DMS53 treated with DMSO at 0.1 percent for 48 hours (cell line): ENCODE results near the gene DNAJC25.
"Not testable (repeated sequence)": the region's sequence is repeated elsewhere in the genome, so short reads cannot be mapped to it uniquely, and the experiment has no call there.

ENCODE experiments used
- DNase-seq: peaks from one replicate; lab custom pipeline; 2025; ENCODE audit not compliant: unreplicated experiment; lab: John Stamatoyannopoulos, UW

Gene DNAJC25

DNA sequence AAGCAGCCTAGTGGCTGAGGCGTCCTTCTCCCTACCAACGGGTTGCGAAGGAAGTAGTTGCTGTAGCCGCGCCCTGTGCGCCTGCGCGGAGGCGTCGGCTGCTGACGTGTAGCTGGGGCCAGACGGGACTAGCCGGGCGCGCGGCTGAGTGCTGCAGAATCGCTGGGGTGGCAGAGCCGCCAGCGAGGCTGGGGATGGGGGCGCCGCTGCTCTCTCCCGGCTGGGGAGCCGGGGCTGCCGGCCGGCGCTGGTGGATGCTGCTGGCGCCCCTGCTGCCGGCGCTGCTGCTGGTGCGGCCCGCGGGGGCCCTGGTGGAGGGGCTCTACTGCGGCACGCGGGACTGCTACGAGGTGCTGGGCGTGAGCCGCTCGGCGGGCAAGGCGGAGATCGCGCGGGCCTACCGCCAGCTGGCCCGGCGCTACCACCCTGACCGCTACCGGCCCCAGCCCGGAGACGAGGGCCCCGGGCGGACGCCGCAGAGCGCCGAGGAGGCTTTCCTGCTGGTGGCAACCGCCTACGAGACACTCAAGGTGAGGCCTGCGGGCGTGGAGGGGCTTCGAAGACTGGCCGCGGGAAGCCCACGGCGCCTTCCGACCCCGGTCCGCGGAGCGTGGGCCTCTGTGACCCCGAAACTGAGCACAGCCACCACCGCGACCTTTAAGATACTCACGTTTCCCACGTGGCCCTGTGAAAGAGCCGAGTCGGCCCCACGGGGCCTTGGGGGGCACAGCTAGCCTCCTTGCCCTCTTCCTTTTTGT lies at the start of gene DNAJC25:
Gene DNAJC25, plus strand, starts transcription at position 121 of the 758 bp plus-strand sequence. Its CDS starts 74 bp downstream, at position 195.
- DNase-seq: peak; percentile 89

DNA sequence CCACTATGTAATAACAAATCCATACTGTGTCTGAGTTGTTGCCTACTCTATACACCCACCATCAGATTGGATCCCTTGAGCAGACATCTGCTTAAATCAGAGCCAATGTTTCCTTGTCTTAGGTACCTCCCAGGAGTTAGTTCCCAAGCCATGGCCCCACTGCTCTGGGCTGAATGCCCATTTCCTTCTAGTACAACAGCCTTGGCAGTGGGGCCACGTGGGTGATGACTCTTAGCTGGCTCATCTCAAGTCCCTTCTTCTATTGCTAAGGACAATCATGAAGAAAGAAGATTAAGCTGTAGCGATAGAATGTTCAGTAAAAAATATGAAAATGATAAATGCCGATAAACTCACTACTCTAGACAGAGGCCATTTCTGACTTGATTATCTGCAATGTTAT lies 48.2 kb upstream of the DNAJC25 start:
- no peak for DNase-seq

DNA sequence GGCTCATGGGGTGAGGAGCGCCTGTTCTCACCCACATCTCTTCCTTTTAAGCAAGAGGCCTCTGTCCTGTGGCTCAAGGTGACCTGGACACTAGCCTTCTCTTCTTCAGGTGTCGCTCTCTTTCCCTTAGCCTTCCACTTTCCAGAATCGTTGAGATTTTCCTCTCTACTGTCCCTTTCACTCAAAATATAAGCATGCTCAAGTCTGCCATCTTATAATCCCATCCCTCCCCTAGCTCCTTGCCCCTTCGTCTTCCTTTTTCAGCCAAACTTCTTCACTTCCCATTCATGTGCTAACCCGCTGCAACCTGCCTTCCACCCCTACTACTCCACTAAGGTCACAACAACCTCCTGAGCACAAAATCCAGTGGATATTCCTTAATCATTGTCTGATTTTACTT lies 44.8 kb upstream of the DNAJC25 start:
- DNase-seq: no peak

DNA sequence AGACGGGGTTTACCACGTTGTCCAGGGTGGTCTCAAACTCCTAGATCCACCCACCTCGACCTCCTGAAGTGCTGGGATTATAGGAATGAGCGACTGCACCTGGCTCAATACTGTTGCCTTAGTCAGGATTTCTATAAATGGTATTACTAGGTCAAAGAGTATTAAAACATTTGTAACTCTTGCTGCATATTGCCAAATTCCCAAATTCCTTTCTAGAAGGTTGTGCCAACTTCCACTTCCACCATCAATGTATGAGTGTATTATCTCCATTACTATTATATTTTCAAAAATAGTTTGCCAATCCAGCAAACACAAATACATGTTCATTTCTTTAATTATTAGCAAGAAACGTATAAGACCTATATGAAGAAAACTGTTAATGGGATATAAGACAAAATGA lies 42.3 kb upstream of the DNAJC25 start:
- DNase-seq: no peak

DNA sequence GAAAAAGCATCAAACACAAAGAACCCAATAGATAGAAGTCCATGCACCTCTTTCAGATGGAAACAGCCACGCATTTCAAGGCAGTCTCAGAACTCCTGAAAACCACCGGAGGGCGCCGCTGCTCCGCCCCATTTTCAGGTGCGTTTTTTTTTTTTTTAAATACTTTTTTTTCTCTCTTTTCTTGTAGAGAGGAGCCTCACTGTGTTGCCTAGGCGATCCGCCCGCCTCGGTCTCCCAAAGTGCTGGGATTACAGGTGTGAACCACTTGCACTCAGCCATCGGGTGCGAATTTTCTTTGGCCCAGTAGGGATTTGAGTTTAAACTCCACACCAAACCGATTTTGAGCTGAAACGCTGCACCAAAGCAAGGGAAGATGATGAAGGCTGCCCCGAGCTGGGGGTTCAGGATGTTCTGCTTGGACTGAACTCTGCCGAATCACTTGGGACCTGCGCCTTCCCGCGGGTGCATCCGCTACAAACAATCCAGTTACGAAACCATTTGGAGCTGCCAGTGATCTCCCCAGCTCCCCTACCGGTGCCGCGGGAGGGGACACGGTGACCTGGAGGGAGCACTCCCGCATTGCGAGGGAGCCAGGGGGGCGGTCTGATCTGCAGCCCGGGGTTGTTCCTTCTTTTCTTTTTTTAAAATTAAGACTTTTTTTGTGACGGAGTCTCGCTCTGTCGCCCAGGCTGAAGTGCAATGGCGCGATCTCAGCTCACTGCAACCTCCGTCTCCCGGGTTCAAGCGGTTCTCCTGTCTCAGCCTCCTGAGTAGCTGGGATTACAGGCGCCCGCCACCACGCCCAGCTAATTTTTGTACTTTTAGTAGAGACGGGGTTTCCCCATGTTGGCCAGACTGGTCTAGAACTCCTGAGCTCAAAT lies 33.0 kb upstream of the DNAJC25 start:
- peak; percentile 68 for DNase-seq

DNA sequence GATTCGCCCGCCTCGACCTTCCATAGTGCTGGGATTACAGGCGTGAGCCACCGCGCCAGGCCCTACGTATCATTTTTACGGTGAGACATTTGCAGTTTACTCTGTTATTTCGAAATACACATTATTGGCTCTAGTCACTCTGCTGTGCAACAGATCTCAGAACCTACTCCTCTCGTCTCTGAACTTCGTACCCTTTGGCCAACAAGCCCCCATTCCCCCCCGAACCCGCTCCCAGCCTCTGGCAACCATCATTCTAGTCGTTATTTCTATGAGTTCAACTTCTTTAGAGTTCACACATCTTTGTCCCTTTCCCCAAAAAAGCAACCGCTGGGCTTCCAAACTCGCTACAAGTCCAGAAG lies 32.4 kb upstream of the DNAJC25 start:
- DNase-seq: peak; percentile 1

DNA sequence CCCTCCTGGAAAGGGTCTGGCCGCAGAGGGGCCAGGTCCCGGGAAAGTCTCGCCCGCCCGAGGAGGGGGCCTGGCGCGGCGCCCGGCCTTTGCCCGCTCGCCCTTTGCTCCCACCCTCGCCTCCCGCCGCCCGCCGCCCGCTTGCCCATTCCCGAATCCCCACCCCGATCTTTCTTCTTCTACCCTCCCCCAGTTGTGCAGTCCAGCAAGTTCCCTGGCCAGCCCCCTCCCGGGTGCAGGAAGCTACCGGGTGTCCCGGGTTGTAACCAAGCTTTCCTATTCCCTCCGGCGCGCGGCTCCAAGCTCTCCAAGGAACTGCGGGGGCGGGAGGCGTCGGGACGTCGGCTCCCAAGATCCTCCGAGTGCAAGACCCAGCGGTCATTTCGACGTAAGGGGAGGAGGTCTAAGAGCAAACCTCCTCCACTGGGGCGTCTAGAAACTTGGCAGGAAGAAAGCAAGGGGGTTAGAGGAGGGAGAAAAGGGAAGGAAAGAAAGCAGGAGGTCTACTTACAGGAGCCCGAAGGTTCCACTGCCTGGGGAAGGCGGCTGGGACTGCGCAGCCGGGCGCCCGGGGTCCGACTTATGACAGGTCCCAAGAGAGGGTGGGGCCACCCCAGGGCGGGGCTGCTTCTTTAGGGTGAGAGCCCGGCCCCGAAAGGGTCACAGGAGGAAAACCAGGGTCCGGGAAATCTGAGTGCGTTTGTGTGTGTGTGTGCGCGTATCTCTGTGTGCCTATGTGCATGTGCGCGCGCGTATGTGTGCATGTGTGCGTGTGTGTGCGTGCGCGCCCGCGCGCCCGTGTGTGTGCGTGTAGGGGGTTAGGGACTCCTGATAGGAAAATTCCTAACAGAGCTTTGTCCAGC lies 31.8 kb upstream of the DNAJC25 start, which contains the start of gene PTGR1:
Gene PTGR1, minus strand, starts transcription at position 556 of the 863 bp plus-strand sequence. CDS start 2,225 bp downstream, outside the sequence.
- DNase-seq: peak; percentile 54

DNA sequence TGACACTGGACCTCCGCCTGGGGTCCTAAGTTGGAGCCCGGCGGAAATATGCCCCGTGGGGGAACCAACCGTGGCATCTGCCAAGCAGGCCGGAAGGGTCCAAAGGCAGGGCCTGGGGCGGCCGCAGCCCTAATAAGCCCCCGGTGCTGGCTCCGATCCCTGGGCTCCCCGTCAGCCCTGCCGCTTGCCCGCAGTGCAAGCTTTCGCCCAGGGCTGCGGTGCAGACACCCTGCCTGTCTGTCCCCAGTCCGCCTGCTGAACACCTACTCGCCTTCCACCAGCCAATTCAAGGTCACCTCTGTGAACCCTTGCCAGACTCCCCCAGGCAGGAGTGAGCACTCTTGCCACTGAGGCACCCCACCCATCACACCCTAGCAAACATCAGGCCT lies 31.2 kb upstream of the DNAJC25 start:
- no peak for DNase-seq

DNA sequence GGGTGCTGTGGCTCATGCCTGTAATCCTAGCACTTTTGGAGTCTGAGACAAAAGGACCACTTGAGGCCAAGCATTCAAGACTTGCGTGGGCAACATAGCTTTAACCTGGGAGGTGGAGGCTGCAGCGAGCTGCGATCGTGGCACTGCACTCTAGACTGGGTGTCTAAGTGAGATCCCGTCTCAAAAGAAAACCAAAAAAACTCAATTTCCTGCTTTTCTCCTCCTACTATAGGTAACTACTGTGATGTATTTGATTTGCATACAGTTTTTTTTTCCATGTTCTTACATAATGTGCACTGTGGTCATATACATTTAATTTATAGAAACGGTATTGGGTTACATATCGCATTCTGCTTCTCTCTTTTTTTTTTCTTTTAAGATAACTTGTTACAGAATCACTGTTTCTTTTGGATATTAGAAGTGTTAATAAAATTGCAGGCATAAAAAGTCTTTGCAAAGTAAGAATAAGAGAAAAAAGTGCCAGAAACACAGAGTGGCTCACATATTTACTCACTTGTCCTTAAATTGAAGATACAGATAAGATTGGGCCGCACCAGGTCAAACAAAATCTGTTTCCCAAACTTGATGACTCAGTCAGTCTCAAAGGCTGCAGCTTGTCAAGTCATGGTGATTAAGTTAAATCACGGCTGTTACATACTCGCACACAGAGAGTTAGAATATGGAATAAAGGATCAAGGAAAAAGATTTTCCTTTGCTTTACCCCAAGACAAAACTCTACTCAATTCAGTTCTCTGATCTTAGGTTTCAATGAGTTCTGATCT lies 29.7 kb upstream of the DNAJC25 start:
- no peak for DNase-seq

DNA sequence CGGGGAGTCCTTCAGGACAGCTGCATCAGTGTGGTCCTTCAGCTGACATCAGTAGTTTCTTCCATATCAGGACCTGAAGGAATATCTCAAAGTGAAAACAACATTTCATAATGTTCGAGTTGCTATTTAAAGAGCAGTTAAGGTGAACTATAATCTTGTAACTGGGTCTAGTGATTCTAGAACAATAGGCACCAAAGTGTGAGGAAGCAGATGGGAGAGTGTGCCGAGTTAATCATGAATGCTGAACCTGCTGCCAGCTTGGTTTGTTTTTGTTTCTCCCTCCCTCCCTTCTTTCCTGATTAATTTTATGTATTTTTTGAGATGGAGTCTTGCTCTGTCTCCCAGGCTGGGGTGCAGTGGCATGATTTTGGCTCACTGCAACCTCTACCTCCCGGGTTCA lies 28.1 kb upstream of the DNAJC25 start:
- DNase-seq: no peak

DNA sequence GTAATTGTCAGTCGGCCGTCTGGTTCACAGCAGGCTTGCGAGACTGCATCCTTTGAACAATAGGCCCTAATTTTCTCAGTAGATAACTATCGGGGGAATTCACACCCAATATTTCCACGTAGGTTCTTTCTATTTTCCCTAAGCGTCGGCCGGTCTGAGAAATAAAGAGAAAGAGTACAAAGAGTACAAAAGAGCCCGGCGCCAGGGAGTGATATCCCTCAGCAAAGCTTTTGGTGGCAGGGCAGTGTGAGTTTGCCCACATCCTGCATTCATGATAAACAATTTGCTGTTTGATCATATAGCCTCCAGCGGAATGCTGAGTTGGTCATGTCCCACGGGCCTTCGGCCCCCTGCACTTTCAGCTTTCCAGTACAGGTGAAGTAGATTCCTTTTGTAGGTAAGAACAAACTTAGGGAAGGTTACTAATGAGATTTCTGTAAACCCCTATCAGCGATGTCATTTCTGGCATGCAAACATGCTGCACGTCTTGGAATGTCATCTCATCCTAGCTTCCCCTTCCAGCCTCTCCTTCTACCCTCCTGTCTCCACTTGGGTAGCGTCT lies 27.0 kb upstream of the DNAJC25 start:
- DNase-seq: no peak

DNA sequence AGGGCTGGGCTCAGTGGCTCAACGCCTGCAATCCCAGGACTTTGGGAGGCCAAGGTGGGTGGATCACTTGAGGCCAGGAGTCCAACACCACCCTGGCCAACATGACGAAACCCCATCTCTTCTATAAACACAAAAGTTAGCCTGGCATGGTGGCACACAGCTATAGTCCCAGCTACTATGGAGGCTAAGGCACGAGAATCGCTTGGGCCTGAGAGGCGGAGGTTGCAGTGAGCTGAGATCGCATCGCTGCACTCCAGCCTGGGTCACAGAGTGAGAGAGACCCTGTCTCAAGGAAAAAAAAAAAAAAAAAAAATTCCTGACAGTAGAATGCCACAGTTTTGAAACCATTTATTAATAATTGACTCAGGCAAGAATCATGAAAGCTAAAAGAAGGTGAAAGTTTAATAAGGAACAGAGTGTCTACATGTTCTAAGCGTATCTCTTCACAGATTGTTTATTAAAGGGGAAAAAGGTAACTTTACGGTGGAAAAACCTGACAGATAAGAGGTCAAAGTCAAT lies 26.0 kb upstream of the DNAJC25 start:
- no peak for DNase-seq

DNA sequence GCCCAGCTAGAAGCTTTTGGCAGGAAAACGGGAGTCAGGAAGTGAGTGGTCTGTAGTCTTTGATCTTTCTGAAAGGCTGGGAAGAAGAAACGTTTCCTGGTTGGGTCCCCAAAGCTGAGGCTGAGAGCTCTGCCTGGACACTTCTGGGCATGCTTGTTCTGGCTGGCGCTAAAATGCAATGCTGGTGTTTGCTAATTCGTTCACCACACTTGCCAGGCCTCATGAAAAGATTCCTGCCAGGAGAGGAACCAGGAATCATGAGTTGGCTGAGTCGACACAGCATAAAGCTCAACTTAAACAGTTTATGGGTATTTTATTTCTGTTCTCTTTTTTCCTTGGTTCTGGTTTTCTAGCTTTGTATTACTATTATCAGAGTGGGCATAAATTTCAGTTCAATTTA lies 21.0 kb upstream of the DNAJC25 start:
- DNase-seq: no peak

DNA sequence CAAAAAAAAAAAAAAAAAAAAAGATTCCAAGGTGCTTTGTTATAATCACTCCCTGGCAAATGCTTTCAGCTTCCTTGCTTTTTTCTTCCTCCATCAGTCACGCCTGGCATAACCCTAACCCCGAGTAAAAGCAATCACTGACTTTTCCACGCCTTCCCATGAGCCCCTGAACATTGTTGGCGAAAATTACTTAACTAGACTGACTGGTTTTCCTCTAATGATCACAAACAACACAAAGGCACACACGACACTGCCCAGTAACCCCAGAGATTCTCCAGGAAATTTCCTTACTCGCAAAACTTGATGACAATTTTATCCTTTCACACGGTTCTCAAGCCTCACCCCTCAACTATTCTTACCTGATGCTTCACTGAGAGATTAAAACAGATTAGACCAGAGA lies 20.3 kb upstream of the DNAJC25 start:
- DNase-seq: no peak

DNA sequence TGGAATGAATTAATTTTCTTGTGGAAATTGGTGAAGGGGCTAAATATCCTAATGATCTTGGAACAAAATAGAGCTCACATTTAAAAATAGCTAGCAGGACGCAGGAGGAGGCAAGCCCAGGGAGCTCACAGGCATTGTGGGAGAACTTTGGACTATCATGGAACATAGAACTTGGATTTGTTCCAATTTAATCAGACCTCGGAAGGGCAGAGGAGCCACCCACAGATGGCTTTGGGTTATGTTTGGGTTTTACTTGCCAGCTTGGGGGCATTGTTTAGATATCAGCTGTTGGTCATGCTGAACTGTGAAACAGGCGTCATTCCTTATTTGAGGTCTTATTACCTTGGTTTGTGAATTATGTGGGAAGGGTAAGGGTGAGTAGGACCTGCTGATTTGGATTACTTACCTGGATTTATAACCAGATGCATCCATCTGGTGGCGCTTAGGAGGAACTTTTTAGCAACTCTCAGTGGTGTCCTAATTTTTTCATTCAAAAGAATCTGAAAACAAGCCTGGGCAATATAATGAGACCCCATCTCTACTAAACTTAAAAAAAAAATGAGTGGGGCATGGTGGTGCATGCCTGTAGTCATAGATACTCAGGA lies 17.6 kb upstream of the DNAJC25 start:
- no peak for DNase-seq

DNA sequence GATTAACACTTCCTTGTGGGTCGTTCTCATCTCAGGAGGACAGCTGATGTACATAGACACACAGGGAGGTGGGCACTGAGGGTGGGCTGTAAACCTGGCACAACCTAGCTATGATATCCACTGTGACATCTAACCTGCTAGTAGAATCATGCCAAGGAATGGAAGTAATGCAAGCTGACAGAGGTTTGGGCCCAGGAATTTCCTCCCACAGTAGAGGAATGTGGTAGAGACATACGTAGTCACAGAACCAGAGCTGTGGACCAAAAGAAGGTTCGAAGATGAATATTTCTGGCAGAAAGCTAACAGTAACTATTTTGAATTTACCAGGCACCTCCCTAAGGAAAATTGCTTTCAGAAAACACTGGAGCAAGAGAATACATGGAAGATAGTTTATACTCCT lies 15.2 kb upstream of the DNAJC25 start:
- DNase-seq: no peak

DNA sequence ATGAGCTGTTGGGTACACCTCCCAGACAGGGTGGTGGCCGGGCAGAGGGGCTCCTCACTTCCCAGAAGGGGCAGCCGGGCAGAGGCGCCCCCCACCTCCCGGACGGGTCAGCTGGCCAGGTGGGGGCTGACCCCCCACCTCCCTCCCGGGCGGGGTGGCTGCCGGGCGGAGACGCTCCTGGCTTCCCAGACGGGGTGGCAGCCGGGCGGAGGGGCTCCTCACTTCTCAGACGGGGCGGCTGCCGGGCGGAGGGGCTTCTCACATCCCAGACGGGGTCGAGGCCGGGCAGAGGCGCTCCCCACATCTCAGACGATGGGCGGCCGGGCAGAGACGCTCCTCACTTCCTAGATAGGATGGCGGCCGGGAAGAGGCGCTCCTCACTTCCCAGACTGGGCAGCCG lies 13.8 kb upstream of the DNAJC25 start:
- DNase-seq: not testable (repeated sequence)

DNA sequence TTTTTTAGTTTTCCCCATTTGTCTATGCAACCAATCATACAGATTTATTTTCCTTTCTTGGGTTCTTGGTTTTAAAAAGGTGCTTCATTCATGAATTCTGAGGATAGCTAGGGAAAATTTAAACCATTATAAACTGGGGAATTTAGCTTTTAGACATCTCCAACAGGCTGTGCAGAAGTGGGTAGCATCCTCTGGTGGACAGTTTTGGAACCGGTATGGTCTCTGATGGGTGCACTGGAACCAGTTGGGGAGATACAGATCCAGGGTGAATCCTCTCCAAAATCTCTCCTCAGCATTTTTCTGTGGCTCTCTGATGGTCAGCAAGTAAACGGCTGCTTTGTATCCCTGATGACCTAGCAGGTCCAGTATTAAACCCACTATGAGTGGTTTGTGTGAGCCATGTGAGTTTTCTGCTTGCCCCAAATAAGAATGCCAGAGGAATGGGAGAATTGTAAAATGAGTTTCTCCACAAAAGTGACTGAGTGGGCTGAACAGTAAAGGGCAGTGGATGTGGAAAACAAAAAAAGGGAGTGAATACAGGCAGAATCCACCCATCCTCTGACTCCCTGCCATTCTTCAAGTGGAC lies 9.1 kb upstream of the DNAJC25 start:
- DNase-seq: no peak

DNA sequence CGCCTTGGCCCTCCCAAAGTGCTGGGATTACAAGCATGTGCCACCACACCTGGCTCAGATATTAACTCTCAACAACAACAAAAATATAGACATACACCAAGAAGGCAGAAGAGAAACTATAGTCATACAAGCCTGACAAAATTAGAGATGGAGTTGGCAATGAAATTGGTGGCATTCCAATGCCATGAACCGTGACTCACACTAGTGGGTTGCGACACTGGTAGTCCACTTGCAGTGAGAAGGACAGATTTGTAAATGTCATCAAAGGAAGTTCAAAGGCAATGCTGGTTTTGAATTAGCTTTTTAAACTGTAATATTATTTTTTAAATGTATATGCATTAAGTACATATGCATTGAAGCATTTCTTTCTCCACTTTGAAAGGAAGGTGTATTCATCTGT lies 8.5 kb upstream of the DNAJC25 start:
- DNase-seq: no peak
